ENCODE data around the gene PLBD2.

Gene PLBD2

DNA sequence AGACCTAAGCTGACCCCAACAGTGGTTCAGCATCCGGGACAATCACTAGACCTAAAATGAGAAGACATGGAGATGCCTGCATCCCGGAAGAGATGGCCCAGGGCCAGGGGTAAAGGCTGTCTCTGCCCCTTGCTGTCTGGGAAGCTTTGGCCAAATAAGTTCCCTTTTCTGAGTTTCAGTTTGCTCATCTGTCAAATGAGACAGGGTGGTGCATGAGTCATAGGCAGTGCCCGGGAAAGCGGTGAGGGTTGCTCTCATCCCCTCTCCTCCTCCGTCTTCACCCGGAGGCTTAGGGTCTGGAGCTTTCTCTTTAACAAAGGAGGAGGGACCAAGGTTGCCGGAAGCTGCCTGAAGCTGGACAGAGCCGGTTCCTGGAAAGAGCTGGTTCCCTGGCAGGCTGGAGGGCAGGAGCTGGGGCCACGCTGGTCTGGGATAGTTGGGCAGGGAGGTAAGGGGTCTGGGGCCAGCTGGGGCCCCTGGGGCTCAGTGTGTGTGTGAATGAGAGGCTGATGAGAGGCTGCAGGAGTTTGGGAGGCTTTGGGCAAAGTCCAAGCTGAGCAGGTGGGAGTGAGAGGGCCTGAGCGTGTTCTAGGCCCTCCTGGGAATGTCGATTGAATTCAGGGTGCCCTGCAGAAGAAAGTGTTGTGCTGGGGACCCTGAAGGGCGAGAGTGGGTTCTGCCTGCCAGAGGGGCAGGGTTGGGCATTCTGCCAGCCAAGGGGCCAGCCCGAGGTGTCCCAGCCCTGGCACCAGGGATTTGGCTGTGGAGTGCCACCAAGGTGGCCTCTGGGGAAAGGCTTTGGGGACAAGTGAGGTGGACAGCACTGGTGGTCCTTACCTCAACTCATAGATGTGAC lies 63.9 kb downstream of the PLBD2 start, which contains the start of gene SDSL:
TSS of gene SDSL (plus strand) at position 351 of the 856 bp plus-strand sequence. CDS start 5,603 bp downstream, outside the sequence.
- DNase-seq: peak; percentile 27

DNA sequence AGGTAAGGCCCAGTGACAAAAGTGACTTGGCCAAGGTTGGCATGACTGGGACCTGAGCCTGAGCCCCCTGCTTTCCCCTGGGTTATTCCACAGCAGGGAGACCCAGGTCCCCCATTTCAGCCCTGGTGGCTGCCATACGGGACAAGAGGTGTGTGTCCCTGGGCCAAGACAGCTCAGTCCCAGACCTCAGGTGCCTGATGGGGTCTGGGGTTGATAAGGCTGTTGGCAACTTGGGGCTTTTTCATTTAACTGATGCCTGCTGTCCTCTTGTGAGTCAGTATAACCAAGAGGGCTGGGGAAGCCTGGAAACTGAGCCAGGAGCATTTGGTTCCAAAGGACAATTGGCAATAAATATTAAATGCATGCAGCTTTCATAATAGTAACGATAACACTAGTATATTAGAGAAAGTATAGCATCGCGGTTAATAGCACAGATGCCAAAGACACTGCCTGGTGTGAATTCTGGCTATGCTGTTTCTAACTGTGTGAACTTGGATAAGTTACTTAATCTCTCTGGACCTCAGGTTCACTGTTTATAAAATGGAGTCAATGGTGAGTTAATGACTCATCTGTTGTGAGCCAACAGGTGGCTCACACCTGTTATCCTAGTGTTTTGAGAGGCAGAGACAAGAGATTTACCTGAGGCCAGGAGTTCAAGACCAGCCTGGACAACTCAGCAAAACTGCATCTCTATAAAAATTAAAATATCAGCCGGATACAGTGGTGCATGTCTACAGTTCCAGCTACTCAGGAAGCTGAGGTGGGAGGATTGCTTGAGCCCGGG lies 64.7 kb downstream of the PLBD2 start:
- no peak for DNase-seq

DNA sequence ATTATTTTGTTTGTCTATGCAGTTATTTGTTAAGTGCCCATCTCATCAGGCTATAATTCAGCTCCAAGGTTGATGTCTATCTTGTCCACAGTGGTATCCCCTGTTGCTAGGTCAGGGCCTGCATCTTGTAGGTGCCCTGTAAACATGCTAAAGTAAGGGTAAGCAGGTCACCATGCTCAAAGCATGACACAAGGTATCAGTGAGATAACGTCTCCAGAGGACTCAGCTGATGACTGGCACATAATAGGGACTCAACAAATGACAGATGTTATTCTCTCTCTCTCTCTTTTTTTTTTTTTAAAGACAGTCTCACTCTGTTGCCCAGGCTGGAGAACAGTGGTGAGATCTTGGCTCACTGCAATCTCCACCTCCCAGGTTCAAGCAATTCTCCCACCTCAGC lies 66.1 kb downstream of the PLBD2 start:
- DNase-seq: no peak

DNA sequence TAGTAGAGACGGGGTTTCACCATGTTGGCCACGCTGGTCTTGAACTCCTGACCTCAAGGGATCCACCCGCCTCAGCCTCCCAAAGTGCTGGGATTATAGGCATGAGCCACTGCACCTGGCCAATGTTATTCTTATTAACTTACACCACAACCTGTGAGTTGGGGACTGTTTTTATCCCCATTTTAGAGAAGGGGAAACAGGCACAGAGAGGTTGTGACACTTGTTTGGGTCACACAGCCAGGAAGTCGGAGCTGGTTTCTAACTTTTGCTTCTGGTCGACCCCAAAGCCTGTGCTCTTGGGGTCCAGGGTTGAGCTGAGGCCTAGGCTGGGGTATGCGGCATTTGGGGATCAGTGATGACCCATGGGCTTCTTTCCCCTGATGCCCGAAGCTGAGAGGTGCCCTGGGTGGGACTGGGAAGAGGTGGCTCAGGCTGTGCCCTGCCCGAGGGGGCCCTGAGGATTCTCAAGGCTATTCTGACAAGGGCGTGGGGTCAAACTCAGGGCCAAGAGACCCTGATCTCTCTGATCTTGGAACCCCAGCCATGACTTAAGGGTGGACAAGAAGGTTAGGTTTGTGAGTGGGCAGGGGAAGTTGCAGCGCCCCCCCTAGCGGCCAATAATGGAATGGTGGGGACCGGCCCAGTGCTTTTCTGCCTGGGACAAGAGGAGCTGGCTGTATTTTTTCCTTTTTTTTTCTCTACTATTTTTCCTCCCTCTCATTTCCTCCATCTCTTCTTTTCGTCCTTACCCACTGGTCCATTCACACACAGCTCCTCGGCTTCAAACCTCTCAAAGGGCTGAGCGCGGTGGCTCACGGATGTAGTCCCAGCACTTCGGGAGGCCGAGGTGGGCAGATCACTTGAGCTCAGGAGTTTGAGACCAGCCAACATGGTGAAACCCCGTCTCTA lies 66.8 kb downstream of the PLBD2 start:
- DNase-seq: peak; percentile 54

DNA sequence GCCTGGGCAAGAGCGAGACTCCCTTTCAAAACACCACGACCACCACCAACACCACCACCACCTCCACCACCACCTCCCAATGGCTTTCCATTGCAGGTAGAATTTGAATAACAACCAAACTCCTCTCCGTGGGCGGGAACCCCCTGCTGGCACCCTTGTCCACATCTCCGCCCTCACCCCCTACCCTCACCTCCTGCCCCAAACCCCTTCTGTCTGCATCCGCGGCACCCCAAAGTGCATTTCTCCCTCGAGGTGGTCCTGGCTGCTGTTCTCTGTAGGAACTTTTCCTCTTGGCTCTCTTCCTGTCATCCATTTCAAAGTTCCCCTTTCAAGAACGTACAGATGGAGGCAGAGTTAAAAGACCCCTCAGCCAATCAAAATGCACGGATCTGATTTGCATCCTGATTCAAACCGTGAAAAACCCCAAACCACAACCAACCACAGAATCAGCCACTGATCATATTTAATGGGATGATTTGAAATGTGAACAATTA lies 67.6 kb downstream of the PLBD2 start:
- no peak for DNase-seq

DNA sequence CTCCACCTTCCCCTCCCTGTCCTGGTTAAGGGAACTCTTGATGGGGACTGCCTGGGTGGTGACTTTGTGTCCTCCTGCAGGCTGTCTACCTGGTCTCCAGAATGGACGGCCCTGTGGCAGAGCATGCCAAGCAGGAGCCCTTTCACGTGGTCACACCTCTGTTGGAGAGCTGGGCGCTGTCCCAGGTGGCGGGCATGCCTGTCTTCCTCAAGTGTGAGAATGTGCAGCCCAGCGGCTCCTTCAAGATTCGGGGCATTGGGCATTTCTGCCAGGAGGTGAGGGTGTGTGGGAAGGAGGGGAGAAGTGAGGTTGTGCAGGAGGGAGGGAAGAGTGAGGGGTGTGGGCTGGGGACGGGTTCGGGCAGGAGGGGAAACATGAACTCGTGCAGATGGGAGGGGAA lies 69.5 kb downstream of the PLBD2 start:
- DNase-seq: no peak

DNA sequence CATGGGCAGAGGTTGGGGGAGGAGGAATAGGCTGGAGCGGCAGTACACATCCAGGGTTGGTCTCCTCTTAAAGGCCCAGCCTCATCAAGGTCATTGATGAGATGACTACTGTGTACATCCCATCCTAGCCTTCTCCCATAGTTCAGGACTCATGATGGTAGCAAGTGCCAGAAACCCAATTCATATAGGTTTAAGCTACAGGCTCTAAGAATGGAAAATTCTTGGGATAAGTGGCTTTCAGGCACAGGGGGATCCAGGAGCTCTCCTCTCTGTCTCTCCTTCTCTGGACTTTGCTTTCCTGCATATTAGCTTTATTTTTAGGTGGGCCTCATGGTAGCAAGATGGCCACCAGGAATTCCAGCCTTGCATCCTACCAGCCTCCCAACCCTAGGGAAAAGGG lies 70.1 kb downstream of the PLBD2 start:
- no peak for DNase-seq

DNA sequence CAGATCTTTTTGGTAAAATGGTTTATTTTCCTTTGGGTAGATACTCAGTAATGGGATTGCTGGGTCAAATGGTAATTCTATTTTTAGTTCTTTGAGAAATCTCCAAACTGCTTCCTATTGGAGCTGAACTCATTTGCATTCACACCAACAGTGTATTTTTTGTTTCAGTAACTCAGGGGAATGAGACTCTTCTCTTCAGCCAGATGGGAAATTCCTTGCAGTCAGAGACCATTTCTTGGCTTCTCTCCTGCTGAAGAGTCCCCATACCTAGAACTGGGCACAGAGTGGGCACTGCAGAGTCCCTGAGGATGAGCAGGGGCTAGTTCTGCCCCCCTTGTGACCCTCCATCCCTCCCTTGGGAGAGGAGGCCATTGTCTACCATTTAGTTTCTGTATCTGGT lies 74.6 kb downstream of the PLBD2 start:
- DNase-seq: no peak

DNA sequence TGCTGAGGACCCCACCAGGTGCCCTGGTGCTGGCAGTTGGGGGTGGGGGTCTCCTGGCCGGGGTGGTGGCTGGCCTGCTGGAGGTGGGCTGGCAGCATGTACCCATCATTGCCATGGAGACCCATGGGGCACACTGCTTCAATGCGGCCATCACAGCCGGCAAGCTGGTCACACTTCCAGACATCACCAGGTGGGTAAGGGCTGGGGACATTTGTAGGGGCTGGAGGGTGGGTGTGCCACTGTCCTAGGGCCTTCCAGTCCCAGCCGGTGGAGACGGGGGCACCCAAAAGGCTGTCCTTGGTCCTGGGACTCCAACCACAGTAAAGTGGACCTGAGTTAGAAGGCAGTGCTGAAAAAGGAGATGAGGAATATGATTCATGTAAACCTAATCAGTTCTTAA lies 77.0 kb downstream of the PLBD2 start:
- no peak for DNase-seq

DNA sequence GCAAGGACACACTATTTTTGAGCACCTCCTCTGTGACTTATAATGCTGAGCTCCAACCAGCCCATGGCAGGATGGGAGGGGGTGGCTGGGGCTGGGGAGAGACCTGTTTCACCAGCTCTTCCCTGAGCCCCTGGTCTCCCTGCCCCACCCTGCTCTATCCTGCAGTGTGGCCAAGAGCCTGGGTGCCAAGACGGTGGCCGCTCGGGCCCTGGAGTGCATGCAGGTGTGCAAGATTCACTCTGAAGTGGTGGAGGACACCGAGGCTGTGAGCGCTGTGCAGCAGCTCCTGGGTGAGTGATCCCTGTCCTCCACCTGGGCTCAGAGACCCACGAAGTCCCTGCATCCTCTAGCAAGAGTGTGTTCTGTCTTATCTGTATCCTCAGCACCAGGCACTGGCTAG lies 78.2 kb downstream of the PLBD2 start:
- no peak for DNase-seq

DNA sequence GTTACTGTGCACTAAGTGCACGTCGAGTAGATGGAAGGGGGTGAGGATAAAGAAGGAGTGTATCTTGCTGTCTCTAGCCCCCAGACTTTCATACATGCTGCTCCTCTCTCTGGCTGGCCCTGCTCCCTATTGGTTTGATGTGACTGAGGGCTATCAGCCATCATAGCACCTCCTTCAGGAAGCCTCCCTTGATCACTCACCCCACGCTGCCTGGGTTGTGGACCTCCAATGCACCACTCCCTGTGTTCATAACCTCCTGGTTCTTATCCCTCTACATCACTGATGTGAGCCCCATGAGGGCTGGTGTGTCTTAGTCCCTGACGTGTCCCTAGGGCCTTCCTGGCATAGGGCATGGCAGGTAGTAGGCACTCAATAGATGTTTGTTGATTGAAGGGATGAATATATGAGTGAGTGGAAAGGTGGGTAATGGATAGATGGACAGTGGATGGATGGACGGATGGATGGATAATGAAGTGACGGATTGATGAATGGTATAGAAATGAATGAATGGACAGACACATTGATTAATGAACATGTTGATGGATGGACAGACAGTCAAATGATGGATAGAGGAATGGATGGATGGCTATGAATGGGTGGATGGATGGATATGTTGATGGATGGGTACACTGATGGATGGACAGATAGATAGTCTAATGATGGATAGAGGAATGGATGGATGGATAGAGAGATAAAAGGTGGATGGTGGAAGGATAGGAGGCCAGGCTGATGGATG lies 78.8 kb downstream of the PLBD2 start:
- DNase-seq: no peak

DNA sequence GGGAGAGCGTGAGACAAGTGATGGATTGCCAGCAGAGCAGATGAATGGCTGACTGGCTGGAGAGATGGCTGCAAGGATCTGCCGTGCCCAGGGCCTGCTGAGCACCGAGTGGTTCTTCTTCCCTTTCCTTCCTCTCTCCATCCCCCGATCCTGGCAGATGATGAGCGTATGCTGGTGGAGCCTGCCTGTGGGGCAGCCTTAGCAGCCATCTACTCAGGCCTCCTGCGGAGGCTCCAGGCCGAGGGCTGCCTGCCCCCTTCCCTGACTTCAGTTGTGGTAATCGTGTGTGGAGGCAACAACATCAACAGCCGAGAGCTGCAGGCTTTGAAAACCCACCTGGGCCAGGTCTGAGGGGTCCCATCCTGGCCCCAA lies 79.3 kb downstream of the PLBD2 start:
- DNase-seq: no peak

DNA sequence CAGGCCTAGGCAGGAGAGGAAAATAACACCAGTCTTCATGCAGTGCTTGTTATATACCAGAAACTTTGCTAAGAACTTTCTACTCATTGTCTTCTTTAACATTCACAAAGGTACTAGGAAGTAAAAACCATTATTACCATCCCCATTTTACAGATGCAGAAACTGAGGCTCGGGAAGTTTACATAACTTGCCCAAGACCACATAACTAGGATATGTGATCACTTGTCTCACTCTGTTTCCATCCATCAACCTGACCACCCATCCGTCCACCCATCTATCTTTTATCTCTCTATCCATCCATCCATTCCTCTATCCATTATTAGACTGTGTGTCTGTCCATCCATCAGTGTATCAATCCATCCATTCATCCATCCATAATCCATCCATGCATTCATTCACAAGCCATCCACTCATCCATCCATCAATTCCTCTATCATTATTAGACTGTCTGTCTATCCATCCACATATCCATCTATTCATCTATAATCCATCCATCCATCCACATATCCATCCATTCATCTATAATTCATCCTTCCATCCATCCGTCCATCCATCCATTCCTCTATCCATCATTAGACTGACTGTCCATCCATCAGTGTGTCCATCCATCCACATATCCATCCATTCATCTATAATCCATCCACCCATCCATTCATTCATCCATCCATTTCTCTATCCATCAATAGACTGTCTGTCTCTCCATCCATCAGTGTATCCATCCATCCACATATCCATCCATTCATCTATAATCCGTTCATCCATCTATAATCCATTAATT lies 80.3 kb downstream of the PLBD2 start:
- no peak for DNase-seq

DNA sequence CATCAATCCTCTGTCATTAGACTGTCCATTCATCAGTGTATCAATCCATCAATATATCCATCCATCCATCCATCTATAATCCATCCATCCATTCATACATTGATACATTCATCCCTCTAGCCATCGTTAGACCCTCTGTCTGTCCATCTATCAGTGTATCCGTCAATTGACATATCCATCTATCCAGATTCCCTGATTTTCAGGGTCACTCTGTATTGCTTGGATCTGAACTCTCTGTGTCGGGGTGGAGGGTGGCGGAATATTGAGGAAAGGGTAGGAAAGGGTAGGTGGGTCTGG lies 80.9 kb downstream of the PLBD2 start:
- no peak for DNase-seq

DNA sequence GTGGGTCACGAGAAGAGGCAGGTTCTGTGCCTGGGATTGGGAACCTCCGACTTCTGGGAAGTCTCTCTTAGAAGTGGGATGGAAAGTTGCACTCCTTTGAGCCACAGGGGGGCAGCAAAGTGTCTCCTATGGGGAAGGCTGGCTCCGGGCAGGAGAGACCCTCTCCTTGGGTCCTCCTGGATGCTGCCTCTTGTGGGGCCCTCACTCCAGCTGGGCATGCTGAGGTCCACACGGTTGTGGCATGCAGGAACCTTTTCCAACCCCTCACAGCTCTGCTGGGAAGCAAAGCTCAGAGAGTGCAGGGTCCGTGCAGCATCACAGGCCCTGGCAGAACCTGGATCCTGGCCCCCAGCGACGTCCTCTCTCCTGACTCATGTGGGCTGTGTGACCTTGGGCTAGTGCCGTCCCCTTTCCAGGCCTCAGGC lies 81.2 kb downstream of the PLBD2 start:
- DNase-seq: no peak

DNA sequence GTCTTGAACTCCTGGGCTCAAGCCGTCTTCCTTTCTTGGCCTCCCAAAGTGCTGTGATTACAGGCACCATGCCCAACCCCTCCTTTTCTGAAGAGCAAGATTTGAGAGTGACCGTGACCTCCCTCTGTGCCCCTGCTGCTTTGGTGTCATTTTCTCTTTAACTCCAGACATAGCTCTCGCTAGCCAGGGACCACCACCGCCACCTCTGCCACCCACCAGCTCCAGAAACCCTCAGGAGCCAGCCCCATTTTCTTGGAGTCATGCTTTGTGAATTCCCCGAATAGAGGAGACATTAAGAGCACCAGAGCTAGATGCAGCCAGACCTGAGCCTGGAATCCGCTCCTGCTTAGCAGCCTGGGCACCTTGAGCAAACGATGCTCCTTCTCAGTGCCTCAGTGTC lies 81.9 kb downstream of the PLBD2 start:
- no peak for DNase-seq

Measured in CD4-positive, alpha-beta T cell treated with Interleukin-12 subunit alpha and Interleukin-12 subunit beta, for 1 hour (primary cell).